ENCODE data around the gene DDI1.
"Not testable (repeated sequence)": the region's sequence is repeated elsewhere in the genome, so short reads cannot be mapped to it uniquely, and the experiment has no call there.

The DDI1 gene

DNA sequence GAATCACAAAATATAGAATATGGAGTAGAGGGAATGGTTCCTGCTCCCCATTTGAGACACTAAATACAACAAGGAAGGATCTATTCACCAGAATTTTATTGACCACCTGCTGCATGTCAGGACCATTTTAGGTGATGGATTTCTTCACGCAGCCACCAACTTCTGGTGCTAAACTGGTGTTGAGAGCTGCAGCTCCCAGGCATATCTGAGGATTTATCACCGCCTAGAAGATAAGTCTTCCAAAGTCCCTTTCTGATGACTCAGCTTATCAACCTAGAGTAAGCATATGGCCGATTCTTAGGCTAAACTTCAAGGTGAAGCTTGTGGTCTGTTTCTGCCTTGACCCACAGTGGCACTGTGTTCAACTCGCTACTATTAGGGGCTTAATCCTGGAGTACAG lies 6.7 kb downstream of the DDI1 start:
- DNase-seq: no peak

DNA sequence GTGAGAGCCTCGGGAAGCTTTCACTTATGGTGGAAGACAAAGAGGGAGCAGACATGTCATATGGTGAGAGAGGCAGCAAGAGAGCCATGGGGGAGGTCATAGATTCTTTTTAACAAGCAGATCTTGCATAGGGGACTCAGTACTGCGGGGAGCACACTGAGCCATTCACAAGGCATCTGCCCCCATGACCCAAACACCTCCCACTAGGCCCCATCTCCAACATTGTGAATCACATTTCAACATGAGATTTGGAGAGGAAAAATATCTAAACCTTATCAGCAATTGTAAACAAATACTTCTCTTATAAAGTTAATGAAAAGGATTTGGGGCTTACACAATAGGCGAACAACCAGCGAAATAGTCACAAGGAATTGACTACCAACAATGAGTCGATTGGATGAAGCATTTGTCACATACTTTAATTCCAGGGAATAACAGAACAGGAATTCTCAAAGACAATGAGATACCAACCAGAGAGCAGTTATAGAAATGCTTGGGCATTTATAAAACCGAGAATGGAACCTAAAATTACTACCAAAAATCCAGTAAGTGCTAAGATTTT lies 7.3 kb downstream of the DDI1 start:
- DNase-seq: no peak

DNA sequence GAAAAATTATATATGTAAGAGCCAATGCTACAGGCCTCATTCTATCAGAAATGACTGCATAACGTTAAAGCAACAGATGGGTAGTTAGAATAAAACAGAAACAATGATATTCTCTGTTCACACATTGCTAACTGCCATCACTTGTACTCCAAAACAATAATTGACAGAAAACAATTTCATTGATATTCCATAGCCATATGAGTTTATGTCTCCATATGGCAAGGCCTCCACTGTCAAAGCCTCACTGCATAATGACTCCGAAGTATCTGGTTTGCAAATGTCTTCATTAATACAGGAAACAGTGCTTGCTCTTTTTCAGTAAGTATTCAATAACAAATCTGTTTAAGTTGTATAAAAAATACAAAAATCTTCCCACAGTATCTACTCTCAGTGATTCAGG lies 9.9 kb downstream of the DDI1 start:
- DNase-seq: no peak

DNA sequence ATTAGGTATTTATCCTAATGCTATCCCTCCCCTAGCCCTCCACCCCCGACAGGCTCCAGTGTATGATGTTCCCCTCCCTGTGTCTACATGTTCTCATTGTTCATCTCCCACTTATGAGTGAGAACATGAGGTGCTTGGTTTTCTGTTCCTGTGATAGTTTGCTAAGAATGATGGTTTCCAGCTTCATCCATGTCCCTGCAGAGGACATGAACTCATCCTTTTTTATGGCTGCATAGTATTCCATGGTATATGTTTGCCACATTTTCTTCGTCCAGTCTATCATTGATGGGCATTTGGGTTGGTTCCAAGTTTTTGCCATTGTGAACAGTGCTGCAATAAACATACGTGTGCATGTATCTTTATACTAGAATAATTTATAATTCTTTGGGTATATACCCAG lies 10.4 kb downstream of the DDI1 start:
- DNase-seq: not testable (repeated sequence)

DNA sequence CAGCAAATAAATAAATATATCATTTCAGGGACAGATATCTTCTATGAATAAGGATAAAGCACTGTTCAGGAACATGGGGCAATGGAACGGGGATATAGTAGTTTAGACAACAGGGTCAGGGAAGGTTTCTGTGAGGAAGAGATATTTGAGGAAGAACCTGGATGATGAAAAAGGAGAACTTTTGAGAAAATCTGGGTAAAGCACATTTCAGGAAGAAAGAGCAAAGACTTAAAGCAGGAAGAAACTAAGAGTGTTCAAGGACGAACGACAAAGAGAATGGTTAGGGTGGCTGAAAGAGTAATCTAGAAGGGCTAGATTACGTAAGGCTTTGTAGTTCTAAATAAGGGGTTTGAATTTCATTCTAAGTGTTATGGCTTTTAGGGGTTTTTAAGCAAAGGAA lies 12.7 kb downstream of the DDI1 start:
- DNase-seq: no peak

DNA sequence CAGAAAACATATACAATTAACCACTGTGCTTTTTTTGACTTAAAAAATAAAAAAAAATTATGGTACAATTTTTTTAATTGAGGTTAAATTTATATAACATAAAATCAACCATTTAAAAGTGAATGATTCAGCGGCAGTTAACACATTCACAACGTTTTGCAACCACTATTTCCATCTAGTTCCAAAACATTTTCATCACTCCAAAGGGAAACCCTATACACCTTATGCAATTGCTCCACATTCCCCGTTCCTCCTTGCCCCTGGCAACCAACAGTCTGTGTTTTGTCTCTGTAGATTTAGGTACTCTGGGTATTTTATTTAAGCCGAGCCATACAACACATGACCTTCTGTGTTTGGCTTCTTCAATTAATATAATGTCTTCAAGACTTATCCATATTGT lies 15.3 kb downstream of the DDI1 start:
- DNase-seq: no peak

DNA sequence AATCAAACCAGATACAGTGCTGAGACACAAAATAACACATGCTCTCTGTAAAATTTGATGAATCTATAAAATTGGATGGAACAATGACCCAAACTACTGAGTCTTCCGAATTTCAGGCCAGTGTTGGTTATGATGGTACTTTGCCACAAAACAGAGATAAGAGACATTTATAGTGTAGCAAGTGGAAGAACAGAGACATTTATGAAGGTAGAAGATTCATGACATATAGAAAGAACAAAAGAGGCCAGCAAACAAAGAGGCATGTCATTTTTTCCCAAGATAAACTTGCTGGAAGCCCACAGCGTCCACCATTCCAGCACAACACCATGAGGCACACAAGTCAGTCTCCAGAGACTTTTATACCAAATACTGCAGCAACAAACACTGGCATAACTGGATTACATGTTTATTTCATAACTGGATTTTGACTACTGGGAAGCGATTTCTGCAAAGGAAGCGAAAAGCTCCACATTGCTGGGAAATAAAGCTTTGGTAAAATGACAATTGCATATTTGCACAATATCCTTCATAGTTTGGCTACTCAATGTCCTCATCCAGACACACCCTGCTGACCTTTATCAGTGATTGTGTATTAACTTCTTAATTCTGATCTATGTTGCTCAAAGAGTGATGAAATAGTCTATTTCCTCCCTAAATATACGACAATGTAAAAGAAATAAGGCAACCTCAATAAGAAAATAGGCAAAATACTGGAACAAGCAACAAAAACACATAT lies 17.5 kb downstream of the DDI1 start:
- DNase-seq: no peak

DNA sequence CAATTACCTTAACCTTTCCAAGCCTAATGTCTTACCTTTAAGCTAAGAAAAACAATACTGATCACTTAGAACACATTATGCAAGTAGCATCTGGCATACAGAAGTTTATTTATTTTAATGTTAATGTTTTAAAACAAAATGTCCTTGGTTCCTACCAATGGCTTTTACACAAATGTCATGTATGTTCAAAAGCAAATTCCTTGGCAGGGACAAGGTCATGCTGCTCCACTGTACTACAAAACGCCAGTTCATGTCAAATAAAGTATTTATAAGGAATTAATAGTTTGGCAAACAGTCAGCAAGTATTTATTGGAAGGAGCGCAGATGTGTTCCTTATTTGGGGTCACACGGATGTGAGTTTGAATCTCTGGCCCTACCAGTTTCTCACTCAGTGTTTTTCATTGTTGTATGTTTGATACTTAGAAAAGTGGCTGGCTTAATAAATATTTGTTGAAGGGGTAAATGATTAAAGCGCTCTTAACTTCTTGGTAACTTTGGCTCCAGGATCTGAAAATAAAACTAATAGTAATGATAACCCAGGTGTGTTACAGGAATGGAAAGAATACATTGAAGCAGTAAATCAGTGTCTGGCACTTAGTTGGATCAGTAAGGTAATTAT lies 18.6 kb downstream of the DDI1 start:
- no peak for DNase-seq

DNA sequence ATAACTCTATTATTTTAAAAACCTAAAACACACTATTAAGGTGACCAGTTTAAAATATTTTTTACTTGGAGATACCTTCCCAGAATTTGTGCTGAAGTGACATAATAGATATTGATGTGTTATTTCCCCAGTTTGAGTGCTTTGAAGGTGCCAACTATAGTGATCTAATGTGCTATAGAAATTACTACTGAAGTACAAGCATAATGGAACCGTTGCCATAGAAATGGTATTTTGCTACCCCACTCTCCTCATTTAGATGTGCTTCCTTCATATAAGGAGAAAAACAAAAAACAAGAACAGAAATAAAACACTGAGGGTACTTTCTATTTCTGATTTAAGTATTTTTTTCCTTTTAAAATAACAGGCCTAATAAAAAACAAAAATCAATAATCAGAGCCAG lies 19.2 kb downstream of the DDI1 start:
- DNase-seq: no peak

DNA sequence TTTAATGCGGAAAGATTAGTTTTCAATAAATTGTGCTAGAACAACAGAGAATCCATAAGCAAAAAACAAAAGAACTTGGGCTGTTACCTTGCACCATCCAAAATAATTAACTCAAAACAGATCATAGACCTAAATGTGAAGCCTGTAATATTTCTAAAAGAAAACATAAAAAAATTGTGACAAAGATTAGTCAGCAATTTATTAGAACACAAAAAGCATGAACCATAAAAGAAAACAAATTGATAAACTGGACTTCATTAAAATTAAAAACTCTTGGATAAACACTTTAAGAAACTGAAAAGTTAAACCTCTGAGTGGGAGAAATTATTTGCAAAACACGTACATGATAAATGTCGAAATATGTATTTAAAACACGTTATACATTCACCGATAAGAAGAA lies 21.5 kb downstream of the DDI1 start:
- DNase-seq: no peak

DNA sequence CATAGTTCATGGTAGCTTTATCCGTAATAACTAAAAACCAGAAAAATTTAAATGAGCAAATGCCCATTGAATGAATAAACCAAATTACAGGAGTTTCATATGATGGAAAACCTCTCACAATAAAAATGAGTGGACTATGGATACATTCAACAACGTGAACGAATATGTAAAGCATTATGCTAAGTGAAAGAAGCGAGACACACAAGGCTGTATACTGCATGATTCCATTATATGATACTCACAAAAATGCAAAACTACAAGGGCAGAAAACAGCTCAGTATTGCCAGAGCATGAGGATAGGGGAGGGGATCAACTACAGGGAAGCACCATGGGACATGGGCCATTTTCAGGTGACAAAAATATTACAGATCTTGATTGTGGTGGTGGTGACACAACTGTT lies 22.2 kb downstream of the DDI1 start:
- DNase-seq: no peak

DNA sequence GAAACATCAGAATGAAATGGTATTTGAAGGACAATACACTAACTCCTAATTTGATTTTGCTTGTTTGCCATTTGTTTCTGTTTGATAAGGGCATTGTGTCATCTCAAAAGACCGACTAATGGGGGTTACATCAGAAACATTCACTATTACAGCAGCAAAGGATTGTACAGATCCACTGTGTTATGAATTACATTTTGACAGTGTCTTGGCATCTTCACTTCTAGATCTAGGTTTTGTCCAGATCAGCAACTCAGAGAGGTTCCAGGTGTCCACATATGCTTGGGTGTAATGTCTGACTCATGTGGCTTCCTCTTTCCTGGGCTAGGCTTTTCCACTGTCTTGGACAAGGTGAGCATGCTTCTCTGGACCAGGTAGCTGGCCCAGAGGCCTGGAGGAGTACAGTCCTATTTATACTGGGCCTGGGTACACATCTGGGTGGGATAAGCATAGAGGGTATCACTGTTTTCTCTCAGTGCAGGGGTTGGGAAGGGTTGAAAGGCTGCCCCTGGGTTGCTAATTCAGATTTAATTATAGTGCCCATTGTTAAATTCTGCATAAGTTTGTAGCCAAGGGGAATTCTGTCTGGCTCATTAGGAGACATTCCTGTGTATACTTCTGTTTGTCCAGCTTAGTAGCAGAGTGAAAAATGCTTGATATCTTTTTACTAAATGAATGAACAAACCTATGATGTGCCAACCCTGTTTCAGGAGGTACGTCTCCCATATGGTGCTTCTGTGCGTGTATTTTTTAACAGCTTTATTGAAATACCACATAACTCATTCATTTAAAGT lies 23.8 kb downstream of the DDI1 start:
- no peak for DNase-seq

DNA sequence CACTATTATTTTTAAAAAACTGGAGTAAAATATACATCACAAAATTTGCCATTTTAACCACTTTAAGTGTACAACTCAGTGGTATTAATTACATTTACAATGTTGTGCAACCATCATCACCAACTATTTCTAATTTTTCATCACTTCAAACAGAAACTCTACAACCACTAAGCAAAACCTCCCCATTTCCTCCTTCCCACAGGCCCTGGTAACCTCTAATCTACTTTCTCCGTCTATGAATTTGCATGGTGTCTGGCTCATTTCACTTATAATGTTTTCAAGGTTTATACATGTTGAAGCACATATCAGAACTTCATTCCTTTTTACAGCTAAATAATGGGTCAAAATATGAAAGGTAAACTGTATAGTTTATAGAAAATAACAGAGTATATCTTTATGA lies 24.4 kb downstream of the DDI1 start:
- no peak for DNase-seq

DNA sequence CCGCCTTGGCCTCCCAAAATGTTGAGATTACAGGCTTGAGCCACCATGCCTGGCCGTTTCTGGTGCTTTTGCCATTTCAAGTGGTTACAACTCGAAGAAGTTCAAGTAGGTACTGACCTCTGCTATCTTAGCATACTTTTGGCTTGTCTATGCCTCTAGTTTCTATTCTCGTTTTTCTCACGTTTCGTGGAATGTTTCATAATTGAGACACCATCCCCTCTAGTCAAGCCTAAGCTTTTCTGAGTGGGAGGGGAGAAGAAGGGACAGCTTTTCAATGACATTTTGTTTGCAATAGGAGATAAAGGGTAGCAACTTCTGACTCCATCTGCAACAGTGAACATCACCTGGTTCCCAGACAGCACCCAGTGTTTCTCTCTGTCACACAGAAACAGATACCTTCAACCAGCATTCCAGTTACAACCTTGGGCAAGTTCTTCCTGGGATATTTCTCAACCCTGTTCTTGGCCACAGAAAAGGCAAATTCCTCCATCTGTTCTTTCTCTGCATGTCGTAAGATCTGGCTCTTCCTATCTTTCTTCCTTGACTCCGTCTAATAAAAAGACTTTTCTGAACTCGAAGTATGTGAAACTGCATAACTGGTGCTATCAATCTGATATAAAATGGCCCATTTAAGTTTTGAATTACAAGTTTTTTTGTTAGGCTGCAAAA lies 25.5 kb downstream of the DDI1 start:
- no peak for DNase-seq

DNA sequence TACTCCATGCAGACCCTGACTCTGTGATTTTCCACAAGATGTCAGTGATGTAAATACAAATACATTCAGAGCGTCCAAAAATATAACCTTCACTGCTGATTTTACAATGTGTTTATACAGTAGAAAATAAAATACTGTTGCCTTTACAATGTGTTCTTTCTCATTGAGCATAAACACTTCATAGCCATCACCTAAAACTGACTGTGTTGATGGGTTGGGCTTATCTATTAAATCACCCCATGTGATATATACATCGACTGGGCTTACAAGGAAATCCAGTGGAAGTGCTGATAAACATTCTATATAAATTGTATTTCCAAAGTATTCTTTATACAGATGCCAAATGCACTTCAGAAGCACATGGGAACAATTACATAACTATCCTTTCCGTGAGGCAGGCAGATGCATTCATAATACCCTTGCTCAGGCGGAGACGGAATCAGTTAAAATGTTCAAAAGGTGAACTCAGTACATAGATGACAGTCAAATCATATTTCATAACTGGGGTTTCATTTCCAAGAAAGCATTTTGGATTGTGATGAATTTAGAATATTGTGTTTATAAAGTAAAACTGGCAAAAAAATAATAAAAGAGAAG lies 27.7 kb downstream of the DDI1 start:
- no peak for DNase-seq

DNA sequence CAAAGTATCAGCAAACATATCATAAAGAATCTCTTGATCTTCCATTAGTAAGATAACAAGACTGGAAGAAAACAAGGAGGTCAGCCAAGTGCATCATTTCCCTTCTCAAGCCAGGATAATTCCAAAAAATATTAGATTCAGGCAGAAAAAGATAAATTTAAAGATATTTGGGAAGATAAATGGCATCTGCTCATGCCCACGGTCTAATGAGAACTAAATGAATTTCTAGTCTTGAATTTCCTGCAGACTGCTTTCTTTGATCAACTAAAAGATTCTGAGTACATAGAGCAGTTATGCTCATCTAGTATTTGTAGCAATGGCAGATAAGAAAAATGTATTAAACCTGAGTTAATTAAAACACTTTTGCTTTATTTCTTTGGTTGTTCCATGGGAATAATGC lies 31.1 kb downstream of the DDI1 start:
- no peak for DNase-seq

DNA sequence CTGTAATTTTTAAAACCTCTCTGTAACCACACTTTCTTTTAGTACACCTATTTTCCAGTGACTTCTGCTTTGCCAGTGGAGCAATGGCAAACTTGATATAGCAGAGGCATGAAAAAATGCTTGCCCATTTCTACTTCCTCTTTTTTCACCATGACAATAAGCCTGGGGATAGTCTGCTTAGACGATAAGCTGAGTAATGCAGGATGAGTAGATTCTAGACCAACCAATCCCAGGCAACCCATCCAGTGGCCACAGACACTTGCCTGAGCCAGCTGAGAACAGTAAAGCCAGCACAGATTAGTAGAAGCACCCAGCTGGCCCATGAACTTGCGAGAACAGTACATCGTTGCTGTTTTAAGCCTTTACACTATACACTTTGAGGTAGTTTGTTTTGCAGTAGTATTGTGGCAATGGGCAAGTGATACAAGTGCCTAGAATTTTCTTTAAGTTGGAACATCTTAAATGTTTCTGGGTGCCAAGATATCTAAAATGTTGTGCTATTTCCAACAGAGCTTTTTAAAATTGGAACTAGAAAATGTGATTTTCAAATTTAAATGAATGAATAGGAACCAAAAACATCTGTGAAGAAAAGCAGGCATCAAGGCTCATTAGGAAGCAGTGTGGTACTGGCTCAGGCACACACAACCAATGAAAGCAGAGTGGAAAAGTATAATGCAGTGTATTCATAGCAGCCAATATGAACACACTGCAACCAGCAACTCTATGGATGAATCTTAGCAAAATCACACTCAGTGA lies 37.7 kb downstream of the DDI1 start:
- no peak for DNase-seq

DNA sequence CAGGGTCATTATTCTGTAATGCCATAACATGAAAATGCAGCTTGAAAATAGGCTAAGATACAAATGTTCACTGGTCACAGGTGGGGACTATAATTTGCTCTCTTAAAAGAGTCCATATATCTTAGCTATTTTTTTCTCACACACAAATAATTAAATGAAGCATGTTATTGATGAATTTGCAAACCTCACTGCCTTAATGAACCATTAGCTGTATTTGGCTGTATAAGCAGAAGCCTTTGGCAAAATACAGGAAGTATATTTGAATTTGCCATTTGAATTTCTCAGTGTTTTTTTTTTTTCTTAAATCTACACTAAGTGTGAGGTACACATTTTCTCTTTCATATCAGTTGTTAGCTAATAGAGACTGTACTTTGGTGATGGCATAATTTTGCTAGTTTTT lies 38.7 kb downstream of the DDI1 start:
- DNase-seq: no peak

DNA sequence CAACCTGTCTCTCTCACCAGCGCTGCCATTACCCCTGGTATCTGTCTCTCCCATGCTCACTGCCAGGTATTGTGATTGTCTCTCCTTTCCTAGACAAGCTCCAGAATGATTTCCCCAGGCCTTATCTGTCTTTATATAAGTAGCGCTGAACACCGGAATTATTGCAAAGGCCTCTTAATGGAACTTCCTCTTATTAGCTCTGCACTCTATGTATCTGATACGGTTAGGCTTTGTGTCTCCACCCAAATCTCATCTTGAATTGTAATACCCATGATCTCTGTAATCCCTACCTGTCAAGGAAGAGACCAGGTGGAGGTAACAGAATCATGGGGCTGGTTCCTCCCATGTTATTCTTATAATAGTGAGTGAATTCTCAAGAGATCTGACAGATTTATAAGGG lies 39.3 kb downstream of the DDI1 start:
- no peak for DNase-seq

DNA sequence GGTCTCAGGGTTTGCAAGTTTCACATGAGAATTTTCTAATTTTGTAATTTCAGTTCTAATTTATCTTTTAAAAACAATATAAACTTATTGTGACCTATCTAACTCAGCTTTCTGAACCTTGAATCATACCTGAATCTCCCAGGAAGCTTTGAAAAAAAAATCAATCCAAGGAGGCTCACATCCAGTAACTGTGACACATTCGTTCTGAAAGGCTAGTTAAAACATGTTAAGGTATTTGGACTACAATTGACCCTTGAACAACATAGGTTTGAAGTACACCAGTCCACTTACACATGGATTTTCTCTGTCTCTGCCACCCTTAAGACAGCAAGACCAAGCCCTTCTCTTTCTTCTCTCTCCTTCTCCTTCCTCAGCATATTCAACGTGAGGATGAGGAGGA lies 40.0 kb downstream of the DDI1 start:
- no peak for DNase-seq

DNA sequence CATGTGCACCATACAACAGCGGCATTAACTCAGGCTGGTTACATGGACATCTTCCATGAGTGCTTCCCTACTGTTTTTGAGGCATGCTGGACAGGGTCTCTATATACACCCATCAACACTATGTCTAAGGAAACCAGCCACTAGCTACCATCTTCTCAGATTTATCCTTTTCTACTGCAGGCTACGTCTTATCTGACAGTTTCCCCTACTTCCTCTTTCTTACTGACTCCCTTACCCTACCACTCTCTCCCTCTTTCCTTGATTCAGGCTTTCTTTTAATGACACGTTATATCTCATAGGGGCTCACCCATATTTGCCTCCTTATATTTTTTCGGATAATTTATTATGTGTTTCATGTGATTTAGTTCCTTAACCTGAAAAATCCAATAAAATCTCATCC lies 41.8 kb downstream of the DDI1 start:
- no peak for DNase-seq

DNA sequence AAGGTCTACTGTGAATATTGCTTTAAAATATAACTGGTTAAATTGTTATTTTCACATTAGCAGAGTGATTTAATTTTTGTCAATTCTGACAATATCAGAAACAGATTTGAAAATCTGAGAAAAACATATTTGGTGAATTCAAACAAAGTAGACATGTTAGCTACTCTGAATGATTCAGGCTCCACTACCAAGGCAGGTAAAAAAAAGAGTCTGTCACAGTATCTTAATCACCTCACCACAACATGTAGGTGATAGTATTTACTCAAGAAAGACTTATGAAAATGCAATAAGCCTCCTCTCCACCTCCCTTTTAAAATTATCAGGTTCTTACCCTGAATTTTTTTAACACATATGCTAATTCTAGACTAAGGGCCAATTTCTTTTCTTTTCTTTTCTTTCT lies 42.6 kb downstream of the DDI1 start:
- DNase-seq: no peak
